Measurements from ENCODE around the gene MEF2A. TPM values are rescaled to one million over a fixed set of nuclear protein-coding genes. Genes with fewer than 3 reads are reported as not detected.

The MEF2A gene
- total and polyA plus RNA-seq, 12 donors: 20.6 to 91.7 (median 50.1) TPM

GRCh38 chr15:99635145-99635544 is 69.4 kb downstream of the MEF2A start:
- Histone ChIP-seq H3K4me3 (no peak overlapping the region), H3K9me3 (replicated peaks in 1 of 3) (no peaks in the 10 kb centered on the region), H3K36me3 (replicated peaks in 1 of 2) (no peaks in the 10 kb centered on the region), H3K27me3 (no peaks in the 10 kb centered on the region), H3K27ac (peak overlapping the region in 3 of 5 donors; percentile 49 to 75 (median 58)), H3K4me1 (replicated peaks in 1 of 2) (peaks cover 31 to 53% of the 10 kb centered on the region in 2 donors)
- TF ChIP-seq POLR2A (IDR thresholded peaks at IDR 0.05) (no peak), CTCF (IDR thresholded peaks at IDR 0.05) (no peak)
- intact Hi-C loops (cut with DNase I): no loop called here
- 86 to 93% (median 91%) methylated on average over 3 of the region's 3 CpGs for WGBS, 4 donors
- no peak for DNase-seq

- intact Hi-C loops (cut with DNase I): no loop called here
- WGBS, 4 donors: 95 to 99% (median 96%) methylated on average over 5 of the region's 5 CpGs
- no peak overlapping the region for H3K27ac ChIP-seq
- no peaks in the 10 kb centered on the region for H3K27me3 ChIP-seq
- no peaks in the 10 kb centered on the region for H3K9me3 ChIP-seq (replicated peaks in 1 of 3)
- H3K36me3 ChIP-seq (replicated peaks in 1 of 2): no peaks in the 10 kb centered on the region
- DNase-seq: no peak
- peaks cover 31 to 48% of the 10 kb centered on the region in 2 donors for H3K4me1 ChIP-seq (replicated peaks in 1 of 2)
- TF ChIP-seq POLR2A (IDR thresholded peaks at IDR 0.05): no peak
- no peak for TF ChIP-seq CTCF (IDR thresholded peaks at IDR 0.05)
- no peak overlapping the region for H3K4me3 ChIP-seq
Measured at GRCh38 chr15:99635794-99636193, 70.0 kb downstream of the MEF2A start.

- Histone ChIP-seq H3K36me3 (replicated peaks in 1 of 2) (no peaks in the 10 kb centered on the region), H3K27ac (no peak overlapping the region), H3K4me3 (no peak overlapping the region), H3K4me1 (replicated peaks in 1 of 2) (peaks cover 10 to 16% of the 10 kb centered on the region in 2 donors), H3K27me3 (no peaks in the 10 kb centered on the region), H3K9me3 (replicated peaks in 1 of 3) (peaks cover 0 to 8% (median 5%) of the 10 kb centered on the region in 3 donors)
- intact Hi-C loops (cut with DNase I): no loop called here
- DNase-seq: no peak
- TF ChIP-seq POLR2A (IDR thresholded peaks at IDR 0.05): no peak
- no peak for TF ChIP-seq CTCF (IDR thresholded peaks at IDR 0.05)
- 71 to 90% (median 87%) methylated on average over 2 of the region's 2 CpGs for WGBS, 4 donors
Measured at GRCh38 chr15:99644913-99645542, 79.2 kb downstream of the MEF2A start.

- H3K27ac ChIP-seq: no peak overlapping the region
- 93 to 98% (median 96%) methylated on average over 3 of the region's 3 CpGs for WGBS, 4 donors
- peaks cover 0 to 8% (median 5%) of the 10 kb centered on the region in 3 donors for H3K9me3 ChIP-seq (replicated peaks in 1 of 3)
- no peaks in the 10 kb centered on the region for H3K27me3 ChIP-seq
- intact Hi-C loops (cut with DNase I): no loop called here
- no peak for DNase-seq
- TF ChIP-seq POLR2A (IDR thresholded peaks at IDR 0.05) (no peak), CTCF (IDR thresholded peaks at IDR 0.05) (no peak)
- no peaks in the 10 kb centered on the region for H3K36me3 ChIP-seq (replicated peaks in 1 of 2)
- H3K4me1 ChIP-seq (replicated peaks in 1 of 2): peaks cover 10 to 16% of the 10 kb centered on the region in 2 donors
- H3K4me3 ChIP-seq: no peak overlapping the region
Measured at GRCh38 chr15:99645543-99645935, 79.8 kb downstream of the MEF2A start.
